GM21717 (cell line): ENCODE measurements around the gene JMJD1C.
"Not testable (repeated sequence)": the region's sequence is repeated elsewhere in the genome, so short reads cannot be mapped to it uniquely, and the experiment has no call there.

ENCODE experiments used
- ATAC-seq: cut with Tn5 transposase; IDR thresholded peaks from one replicate; pipeline ENCODE4 v1.9.1; 2021; ENCODE audit warnings: mild to moderate bottlenecking, moderate library complexity; ENCODE audit not compliant: unreplicated experiment

Gene JMJD1C

GRCh38 chr10:63407136-63407662, 58.6 kb downstream of the JMJD1C start:
- ATAC-seq, result no peak

GRCh38 chr10:63396133-63396761, 69.5 kb downstream of the JMJD1C start:
- ATAC-seq, result no peak

- ATAC-seq, result no peak
Observed at GRCh38 chr10:63393050-63393449, 72.7 kb downstream of the JMJD1C start.

- no peak for ATAC-seq
Observed at GRCh38 chr10:63392224-63392623, 73.6 kb downstream of the JMJD1C start.

GRCh38 chr10:63391812-63392211, 74.0 kb downstream of the JMJD1C start:
- no peak for ATAC-seq

GRCh38 chr10:63390521-63390920, 75.3 kb downstream of the JMJD1C start:
- no peak for ATAC-seq

- no peak for ATAC-seq
Observed at GRCh38 chr10:63388421-63389031, 77.3 kb downstream of the JMJD1C start.

- ATAC-seq, result no peak
Observed at GRCh38 chr10:63385254-63385653, 80.5 kb downstream of the JMJD1C start.

GRCh38 chr10:63384675-63385074, 81.1 kb downstream of the JMJD1C start:
- ATAC-seq, result no peak

GRCh38 chr10:63384001-63384400, 81.8 kb downstream of the JMJD1C start:
- no peak for ATAC-seq

- no peak for ATAC-seq
Observed at GRCh38 chr10:63383141-63383540, 82.6 kb downstream of the JMJD1C start.

- no peak for ATAC-seq
Observed at GRCh38 chr10:63382066-63382465, 83.7 kb downstream of the JMJD1C start.

- not testable (repeated sequence) for ATAC-seq
Observed at GRCh38 chr10:63377305-63377661, 88.5 kb downstream of the JMJD1C start.

- peak; percentile 96 for ATAC-seq
Observed at GRCh38 chr10:63376560-63377304, 89.0 kb downstream of the JMJD1C start.

GRCh38 chr10:63375859-63376258, 89.9 kb downstream of the JMJD1C start:
- no peak for ATAC-seq

- no peak for ATAC-seq
Observed at GRCh38 chr10:63375458-63375857, 90.3 kb downstream of the JMJD1C start.

GRCh38 chr10:63374991-63375390, 90.8 kb downstream of the JMJD1C start:
- ATAC-seq, result no peak

GRCh38 chr10:63373176-63373575, 92.6 kb downstream of the JMJD1C start:
- no peak for ATAC-seq

- no peak for ATAC-seq
Observed at GRCh38 chr10:63369711-63370110, 96.1 kb downstream of the JMJD1C start.

- ATAC-seq, result no peak
Observed at GRCh38 chr10:63368365-63368764, 97.4 kb downstream of the JMJD1C start.

GRCh38 chr10:63366933-63367332, 98.8 kb downstream of the JMJD1C start:
- ATAC-seq, result no peak
